ENCODE results near the gene CELA2B.

The CELA2B gene

GRCh38 chr1:15526490-15527339 is 50.8 kb downstream of the CELA2B start, which contains the start of gene DNAJC16:
Gene DNAJC16, plus strand, starts transcription at chr1:15526848. Its CDS starts 2,258 bp downstream, at chr1:15529106.
- peak; percentile 100 for DNase-seq

- DNase-seq, result no peak
These were observed 55.1 kb downstream of the CELA2B start for GRCh38 chr1:15531003-15531402.

- DNase-seq, result no peak
These were observed 55.8 kb downstream of the CELA2B start for GRCh38 chr1:15531682-15532081.

GRCh38 chr1:15538771-15539170 is 62.9 kb downstream of the CELA2B start:
- no peak for DNase-seq

GRCh38 chr1:15540186-15540585 is 64.3 kb downstream of the CELA2B start:
- peak; percentile 42 for DNase-seq
